Measurements from ENCODE around the gene TLR7. TPM values are rescaled to one million over a fixed set of nuclear protein-coding genes. Genes with fewer than 3 reads are reported as not detected.

The TLR7 gene
- total and polyA plus RNA-seq, 2 of the 13 experiments (the other 11 are each of a cell fraction or from before 2014, with no cell fraction given): not detected

- TF ChIP-seq GLMP (CRISPR knock-in tag; IDR thresholded peaks at IDR 0.05; ENCODE audit: borderline replicate concordance) (no peak), ZNF841 (CRISPR knock-in tag; IDR thresholded peaks at IDR 0.05; ENCODE audit: borderline replicate concordance) (no peak), TRAFD1 (CRISPR knock-in tag; IDR thresholded peaks at IDR 0.05; ENCODE audit: borderline replicate concordance) (no peak), ZNF510 (CRISPR knock-in tag; IDR thresholded peaks at IDR 0.05; ENCODE audit: low read depth) (no peak)
These were observed 20.9 kb downstream of the TLR7 start (continued) for GRCh38 chrX:12887767-12888166.

- CTCF ChIA-PET (ENCODE audit: low intra/inter-chr PET ratio, low total read pairs): no interaction called here
- no peak for ATAC-seq
- Histone ChIP-seq H3K9me3 (ENCODE audit: low read length) (no peaks in the 10 kb centered on the region), H3K4me3 (replicated peaks in 1 of 3; ENCODE audit: insufficient read depth in 1 of 3, low read depth in 2 of 3, low read length in 3 of 3) (no peak overlapping the region), H3K36me3 (replicated peaks in 1 of 2; ENCODE audit: control insufficient read depth in 1 of 2, insufficient read depth in 2 of 2, low read length in 2 of 2) (no peaks in the 10 kb centered on the region), H3K79me2 (ENCODE audit: insufficient read depth, low read length) (no peaks in the 10 kb centered on the region), H2AFZ (ENCODE audit: low read length) (no peak overlapping the region), H4K20me1 (ENCODE audit: insufficient read depth, low read length) (no peaks in the 10 kb centered on the region), H3K9ac (ENCODE audit: insufficient read depth, low read depth, low read length) (no peak overlapping the region), H3K4me1 (ENCODE audit: insufficient read depth, low read length) (no peaks in the 10 kb centered on the region), H3K4me2 (ENCODE audit: low read depth, low read length) (no peak overlapping the region), H3K27me3 (ENCODE audit: control insufficient read depth in 1 of 2, insufficient read depth in 2 of 2, low read length in 2 of 2) (no peaks in the 10 kb centered on the region), H3K27ac (ENCODE audit: extremely low read length, insufficient read depth, low read length) (no peak overlapping the region)
- 12% methylated on average over 3 of the region's 5 CpGs for WGBS (ENCODE audit: low lambda C conversion rate)
- intact Hi-C loops (cut with micrococcal nuclease; ENCODE audit: unreplicated experiment) (no loop called here), in situ Hi-C loops (cut with HindIII; ENCODE audit: extremely low pct_ligation_motif_present, low pct_unique_long_range_greater_than_20kb) (loop anchor here (5.0 kb wide), 1 partner anchor 68 kb away; no protein-coding TSS in a partner anchor)
- no peak for DNase-seq (ENCODE audit: low spot score)
- no peak for FAIRE-seq
- BruUV-seq (replicated peaks): no TSS peak
- TF ChIP-seq XRCC5 (optimal IDR thresholded peaks at IDR 0.05; ENCODE audit: low read length) (no peak), GABPA (IDR thresholded peaks at IDR 0.05; ENCODE audit: low read depth, low read length) (0 out of 2 replicates have a peak, but pooled peaks have one; percentile 9), GABPA (CRISPR knock-in tag; IDR thresholded peaks at IDR 0.05; ENCODE audit: low read depth) (no peak)
- POLR2A ChIA-PET: no interaction called here
These were observed 23.6 kb downstream of the TLR7 start for GRCh38 chrX:12890467-12890866.

Data from HepG2 (cell line).